ENCODE data around the gene MTRFR. TPM values are rescaled to one million over a fixed set of nuclear protein-coding genes. Genes with fewer than 3 reads are reported as not detected.
A peak's percentile ranks its signal among the peaks of the same experiment; 100 is the strongest.
"Not testable (repeated sequence)": the region's sequence is repeated elsewhere in the genome, so short reads cannot be mapped to it uniquely, and the experiment has no call there.

The MTRFR gene
- 10.3 and 14.9 TPM in 2 replicates for total RNA-seq (2014; rRNA removed; shearing (Covaris generic))
- 14.0 and 15.5 TPM in 2 replicates for polyA plus RNA-seq (2015; cell fraction: cytosol; rRNA removed)
- 7.2 and 7.8 TPM in 2 replicates for polyA plus RNA-seq (2015; cell fraction: nucleus; rRNA removed)

GRCh38 chr12:123232807-123233504 is at the start of gene MTRFR, which contains the start of gene MPHOSPH9:
MTRFR (plus strand) TSS chr12:123233436; CDS start chr12:123253675, 20,239 bp downstream.
MPHOSPH9 (minus strand) TSS chr12:123233141; CDS start chr12:123230364, 2,777 bp downstream.
- DNase-seq (ENCODE audit: low read depth): peak; percentile 99

DNA sequence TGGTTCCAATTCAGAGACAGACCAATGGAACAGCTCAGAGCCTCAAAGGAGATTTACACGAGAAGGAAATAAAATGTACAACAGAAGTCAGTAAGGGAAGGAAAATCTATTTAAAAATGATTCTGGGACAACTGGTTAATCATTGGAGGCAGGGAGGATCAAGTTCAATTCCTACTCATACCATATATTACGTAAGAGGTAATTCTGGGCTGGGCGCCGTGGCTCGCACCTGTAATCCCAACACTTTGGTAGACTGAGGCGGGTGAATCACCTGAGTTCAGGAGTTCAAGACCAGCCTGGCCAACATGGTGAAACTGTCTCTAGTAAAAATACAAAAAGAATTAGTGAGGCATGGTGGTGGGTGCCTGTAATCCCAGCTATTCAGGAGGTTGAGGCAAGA is 45.6 kb upstream of the MTRFR start:
- no peak for DNase-seq (ENCODE audit: low read depth)

DNA sequence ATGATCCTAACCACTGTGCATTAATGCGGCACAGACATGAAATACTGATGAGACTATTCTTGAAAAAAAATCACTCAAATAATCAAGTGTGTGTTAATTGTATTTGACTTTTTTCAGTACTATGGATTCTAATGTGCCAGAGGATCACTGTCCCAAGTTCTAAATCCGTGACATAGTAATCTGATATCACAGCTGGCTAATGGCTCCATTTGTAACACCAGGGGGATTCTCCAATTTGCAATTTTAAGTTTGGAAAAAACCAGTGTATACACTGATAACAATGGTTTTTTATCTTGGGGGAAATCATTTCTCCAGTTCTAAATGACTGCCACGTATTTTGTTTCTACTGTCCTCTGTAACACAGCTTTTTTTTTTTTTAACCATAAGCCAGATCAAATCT is 33.3 kb upstream of the MTRFR start:
- no peak for DNase-seq (ENCODE audit: low read depth)

DNA sequence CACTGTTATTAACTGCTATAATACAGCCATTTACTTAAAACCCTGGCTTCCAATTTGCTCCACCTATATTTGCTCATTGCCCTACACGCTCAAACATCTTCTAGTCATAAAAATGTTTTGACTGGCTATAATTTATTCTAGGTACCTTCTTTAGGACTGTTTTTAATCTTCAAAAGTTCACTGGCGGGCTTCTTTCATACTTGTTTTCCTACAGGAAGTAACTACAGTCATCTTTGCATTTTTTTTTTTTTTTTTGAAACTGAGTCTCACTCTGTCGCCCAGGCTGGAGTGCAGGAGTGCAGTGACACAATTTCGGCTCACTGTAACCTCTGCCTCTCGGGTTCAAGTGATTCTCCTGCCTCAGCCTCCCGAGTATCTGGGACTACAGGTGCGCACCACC is 32.8 kb upstream of the MTRFR start:
- DNase-seq (ENCODE audit: low read depth): no peak

DNA sequence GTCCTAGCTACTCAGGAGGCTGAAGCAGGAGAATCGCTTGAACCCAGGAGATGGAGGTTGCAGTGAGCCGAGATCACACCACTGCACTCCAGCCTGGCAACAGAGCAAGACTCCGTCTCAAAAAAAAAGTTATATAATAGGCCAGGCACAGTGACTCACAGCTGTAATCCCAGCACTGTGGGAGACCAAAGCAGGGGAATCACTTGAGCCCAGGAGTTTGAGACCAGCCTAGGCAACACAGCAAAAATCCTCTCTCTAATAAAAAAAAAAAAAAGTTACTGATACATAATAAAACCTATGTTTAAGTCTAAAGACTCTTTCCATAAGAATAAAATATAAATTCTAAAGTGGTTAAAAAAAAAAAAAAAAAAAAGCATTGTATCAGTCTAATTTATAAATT is 26.4 kb upstream of the MTRFR start:
- DNase-seq (ENCODE audit: low read depth): peak; percentile 11

DNA sequence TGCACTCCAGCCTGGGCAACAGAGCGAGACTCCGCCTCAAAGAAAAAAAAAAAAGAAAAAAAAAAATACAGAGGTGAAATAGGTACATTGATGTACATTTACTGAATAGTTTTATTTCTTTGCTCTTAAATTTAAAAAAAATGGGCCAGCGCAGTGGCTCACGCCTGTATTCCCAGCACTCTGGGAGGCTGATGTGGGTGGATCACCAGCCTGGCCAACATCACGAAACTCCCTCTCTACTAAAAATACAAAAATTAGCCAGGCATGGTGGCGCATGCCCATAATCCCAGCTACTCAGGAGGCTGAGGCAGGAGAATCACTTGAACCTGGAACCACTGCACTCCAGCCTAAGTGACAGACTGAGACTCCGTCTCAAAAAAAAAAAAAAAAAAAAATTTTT is 25.4 kb upstream of the MTRFR start:
- not testable (repeated sequence) for DNase-seq (ENCODE audit: low read depth)

- DNase-seq (ENCODE audit: low read depth): no peak
These were observed 10.0 kb upstream of the MTRFR start for GRCh38 chr12:123223241-123223668.

DNA sequence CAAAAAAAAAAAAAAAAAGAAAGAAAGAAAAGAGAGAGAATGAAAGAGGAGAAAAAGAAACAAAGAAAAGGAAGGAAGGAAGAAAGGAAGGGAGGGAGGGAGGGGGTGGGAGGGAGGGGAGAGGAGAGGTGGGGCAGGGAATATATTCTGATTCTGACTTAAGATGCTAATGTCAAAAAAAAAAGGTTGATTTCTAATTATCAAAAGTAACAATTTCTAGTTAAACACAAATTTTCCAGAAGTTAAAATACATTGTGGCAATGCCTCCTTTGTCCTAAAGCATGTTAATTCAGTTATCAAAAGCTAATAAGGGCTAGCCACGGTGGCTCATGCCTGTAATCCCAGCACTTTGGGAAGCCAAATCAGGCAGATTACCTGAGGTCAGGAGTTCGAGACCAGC is 7.8 kb upstream of the MTRFR start:
- DNase-seq (ENCODE audit: low read depth): no peak

DNA sequence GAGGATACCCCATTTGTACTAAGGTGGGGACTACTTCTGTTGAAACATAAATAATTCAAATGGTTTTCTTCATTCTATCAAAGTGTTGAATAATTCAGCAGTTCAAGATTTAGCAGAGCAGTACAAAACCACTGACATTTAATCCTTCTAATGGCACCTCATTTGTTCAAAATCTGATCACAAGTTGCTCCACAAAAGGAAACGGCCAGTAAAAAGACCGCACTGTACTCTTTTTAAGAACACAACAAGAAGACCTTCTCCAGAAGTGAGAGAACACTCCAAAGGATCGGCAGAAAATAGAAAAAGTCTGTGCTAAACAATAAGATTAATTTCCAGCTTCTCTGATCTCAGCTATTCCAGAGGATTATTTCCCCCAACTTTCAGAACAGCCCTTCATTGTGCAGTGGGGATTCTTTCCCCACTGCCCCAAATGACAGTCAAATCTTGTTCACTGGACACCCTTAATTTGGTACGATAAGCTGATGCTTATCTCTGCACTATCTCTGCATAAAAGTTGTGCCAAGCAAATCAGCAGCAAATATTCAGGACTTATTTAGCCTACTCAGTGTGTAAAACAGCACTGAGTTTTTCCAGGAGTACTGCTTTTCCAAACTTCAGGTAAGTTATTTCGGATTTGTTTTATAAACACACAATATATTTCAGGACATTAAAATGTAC is 5.5 kb upstream of the MTRFR start:
- DNase-seq (ENCODE audit: low read depth): no peak

DNA sequence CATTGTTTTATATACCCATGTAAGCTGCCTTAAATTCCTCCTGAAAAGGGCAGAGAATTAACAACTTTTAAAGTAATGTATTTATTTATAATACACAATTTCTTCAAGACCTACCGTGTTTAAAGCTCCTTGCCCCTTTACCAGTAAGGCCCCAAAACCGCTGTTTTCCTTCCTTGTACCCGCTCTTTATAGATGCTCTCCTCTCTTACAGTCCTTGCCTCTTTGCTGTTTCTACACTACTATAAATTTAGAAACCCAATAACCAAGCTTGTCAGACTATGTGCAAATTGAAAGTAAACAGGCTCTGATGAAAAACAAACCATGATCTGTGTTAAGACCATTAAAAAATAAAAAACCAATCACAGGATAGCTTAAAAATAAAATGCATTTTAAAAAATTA is 4.2 kb upstream of the MTRFR start:
- DNase-seq (ENCODE audit: low read depth): no peak

DNA sequence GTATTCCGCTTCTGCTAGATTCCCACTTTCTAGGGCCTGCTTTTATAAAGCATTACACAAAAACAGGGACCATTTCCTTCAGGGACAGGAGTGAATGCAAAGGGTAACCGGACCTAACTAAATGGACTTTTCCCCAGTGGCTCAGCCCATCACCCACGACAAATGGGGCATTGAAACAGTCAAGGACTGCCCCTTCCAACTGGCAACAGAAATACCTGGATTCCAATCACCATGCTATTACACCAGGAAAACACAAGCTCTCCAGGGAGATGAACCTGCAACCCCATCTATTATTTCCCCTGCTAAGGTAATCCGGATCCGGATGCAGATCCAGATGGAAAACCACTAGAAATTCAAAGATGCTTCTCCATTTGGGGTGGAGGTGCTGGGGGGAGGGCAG is 1.3 kb upstream of the MTRFR start:
- DNase-seq (ENCODE audit: low read depth): no peak

GRCh38 chr12:123232472-123232806 is 797 bp upstream of the MTRFR start:
- no peak for DNase-seq (ENCODE audit: low read depth)

DNA sequence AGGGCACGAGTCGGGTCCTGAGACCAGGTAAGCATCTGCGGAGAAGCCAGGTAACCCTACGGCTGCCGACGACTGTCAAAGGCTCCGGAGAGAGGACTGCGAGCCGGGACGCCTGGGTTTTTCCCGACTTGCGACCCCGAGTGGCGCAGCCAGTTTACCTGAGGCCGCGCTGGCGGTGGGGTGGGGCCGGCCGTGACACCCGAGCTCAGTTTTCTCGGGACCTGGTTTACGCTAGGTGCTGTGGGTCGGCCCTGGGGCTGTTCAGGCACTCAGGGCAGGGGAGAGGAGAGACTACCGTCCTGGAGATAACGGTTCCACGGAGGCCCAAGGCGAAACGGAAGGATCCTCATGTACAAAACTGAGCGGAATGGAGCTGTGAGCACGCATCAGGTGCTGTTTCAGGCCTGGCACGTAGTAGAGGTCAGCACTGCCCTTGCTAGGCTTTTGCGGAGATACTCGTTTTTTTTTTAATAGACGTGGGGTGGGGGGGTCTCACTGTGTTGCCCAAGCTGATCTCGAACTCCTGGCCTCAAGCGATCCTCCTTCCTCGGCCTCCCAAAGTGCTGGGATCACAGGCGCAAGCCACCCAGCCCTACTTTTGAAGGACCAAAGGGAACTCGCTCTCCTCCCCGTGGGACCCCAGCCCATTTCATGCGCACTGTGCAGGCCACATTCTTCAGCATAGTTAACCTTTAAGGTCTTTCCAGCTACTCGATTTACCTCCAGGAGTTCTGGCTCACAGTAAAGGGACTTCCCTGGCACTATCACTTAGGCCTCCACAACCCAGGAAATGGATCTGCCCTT is 471 bp downstream of the MTRFR start:
- DNase-seq (ENCODE audit: low read depth): no peak

DNA sequence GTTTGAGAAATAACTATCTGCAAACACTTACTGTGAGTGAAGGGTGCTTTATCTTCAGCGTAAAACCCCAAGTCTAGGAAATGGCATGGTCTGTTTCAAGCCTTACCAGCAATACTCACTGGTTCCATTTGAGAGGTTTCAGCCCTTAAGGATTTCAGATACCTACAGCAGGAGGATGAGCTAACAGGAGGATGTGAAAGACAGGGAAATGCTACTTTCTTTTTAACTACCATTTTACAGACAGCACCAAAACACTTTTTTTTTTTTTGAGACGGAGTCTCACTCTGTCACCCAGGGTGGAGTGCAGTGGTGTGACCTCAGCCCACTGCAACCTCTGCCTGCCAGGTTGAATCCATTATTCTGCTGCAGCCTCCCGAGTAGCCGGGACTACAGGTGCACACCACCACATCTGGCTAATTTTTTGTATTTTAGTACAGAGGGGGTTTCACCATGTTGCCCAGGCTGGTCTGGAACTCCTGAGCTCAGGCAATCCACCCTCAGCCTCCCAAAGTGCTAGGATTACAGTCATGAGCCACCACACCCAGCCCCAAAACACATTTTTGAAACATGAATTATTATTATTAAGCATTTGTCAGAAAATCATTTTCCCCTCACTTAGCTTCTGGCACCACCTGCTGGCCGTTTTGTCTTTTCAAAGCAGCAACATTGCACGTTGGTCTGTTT is 4.6 kb downstream of the MTRFR start:
- DNase-seq (ENCODE audit: low read depth): peak; percentile 35

DNA sequence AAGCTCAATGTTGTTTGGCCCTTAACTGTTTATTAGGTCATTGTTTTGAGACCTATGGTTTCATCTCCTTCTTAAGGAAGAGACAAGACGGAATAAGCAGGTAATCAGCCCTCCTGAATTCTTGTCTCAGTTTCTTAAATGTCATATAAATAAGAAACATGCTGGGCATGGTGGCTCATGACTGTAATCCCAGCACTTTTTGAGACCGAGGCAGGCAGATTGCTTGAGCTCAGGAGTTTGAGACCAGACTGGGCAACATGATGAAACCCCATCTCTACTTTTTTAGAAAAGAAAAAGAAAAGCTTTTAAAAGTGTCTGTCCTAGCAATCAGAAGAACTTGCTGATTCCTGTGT is 5.1 kb downstream of the MTRFR start:
- no peak for DNase-seq (ENCODE audit: low read depth)

- DNase-seq (ENCODE audit: low read depth): no peak
These were observed 5.7 kb downstream of the MTRFR start for GRCh38 chr12:123238961-123239360.

- no peak for DNase-seq (ENCODE audit: low read depth)
These were observed 9.1 kb downstream of the MTRFR start for GRCh38 chr12:123242116-123242904.

- no peak for DNase-seq (ENCODE audit: low read depth)
These were observed 10.5 kb downstream of the MTRFR start for GRCh38 chr12:123243671-123244262.

DNA sequence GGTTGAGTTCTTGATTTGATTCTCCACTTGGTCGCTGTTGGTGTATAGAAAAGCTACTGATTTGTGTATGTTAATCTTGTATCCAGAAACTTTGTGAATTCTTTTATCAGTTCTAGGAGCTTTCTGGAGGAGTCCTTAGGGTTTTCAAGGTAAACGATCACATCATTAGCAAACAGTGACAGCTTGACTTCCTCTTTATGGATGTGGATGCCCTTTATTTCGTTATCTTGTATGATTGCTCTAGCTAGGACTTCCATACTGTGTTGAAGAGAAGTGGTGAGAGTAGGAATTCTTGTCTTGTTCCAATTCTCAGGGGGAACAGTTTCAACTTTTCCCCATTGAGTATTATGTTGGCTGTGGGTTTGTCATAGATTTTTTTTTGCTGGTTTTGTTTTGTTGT is 12.4 kb downstream of the MTRFR start:
- DNase-seq (ENCODE audit: low read depth): no peak

DNA sequence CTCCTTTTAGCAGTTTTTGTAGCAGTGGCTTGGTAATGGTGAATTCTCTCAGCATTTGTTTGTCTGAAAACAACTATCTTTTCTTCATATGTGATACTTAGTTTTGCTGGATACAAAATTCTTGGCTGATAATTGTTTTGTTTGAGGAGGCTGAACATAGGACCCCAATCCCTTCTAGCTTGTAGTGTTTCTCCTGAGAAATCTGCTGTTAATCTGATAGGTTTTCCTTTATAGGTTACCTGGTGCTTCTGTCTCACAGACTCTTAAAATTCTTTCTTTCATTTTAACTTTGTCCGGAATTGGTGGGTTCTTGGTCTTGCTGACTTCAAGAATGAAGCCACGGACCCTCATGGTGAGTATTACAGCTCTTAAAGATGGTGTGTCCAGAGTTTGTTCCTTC is 14.9 kb downstream of the MTRFR start:
- not testable (repeated sequence) for DNase-seq (ENCODE audit: low read depth)

All from HT1080 (cell line).